HS-27A (cell line): ENCODE data around the gene TAAR9.

Experiments used
- DNase-seq: peaks from one replicate; pipeline ENCODE4 v3.0.0-alpha.2; 2012; ENCODE audit warnings: low read depth, missing footprints

Gene TAAR9, protein sequence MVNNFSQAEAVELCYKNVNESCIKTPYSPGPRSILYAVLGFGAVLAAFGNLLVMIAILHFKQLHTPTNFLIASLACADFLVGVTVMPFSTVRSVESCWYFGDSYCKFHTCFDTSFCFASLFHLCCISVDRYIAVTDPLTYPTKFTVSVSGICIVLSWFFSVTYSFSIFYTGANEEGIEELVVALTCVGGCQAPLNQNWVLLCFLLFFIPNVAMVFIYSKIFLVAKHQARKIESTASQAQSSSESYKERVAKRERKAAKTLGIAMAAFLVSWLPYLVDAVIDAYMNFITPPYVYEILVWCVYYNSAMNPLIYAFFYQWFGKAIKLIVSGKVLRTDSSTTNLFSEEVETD

DNA sequence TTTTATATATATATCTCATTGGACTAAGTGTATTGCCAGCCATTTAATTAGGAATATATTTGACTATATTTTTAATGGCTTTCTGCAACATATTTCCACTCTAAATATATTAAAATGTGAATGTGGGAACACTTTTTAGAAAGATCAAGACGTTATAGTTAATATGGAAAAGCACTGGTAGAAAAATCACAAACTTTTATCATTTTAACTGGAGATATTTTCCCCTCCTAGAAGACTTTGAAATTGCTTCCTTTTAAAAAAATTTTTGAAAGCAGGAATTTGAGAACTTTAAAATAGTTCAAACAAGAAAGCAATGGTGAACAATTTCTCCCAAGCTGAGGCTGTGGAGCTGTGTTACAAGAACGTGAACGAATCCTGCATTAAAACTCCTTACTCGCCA lies at the start of gene TAAR9:
Gene TAAR9 (plus strand): TSS at position 301 of the 400 bp plus-strand sequence. CDS start 13 bp downstream, at position 314.
- DNase-seq: no peak

DNA sequence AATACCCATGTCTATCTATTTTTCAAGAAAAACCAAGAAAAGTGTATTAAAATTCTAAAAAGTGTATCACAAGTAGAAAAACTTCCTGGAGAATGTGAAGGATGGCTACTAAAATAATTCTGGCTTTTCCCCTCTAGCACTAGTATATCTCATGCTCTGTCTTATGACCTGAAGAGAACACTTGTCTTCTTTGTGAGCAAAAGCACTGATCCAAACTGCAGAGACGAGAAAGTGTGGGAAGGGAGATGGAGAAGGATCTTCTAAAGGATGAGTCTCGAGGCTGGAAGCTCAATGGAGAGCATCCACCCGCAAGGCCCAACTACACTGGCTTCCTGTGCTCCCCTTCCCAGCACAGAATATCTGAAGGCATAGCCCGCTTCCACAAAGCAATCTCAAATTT lies 48.7 kb upstream of the TAAR9 start:
- no peak for DNase-seq

DNA sequence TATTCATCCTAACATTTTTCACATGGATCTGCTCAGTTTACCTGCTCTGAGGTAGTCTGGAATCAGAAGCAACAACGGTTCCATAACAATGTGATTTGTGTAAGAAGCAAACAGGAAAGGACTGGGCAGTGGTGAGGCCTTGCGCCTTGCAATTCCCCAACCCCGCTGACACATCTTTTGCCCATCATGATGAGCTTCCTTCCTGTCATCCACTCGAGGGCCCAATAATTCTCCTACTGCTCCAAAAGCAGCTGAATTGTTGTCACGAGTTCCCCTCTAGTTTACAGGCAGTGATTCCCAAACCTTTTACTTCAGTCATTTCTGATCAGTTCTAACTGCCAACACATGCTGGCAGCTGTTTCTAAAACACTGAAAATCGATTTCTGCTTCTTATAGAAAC lies 48.1 kb upstream of the TAAR9 start:
- DNase-seq: no peak

DNA sequence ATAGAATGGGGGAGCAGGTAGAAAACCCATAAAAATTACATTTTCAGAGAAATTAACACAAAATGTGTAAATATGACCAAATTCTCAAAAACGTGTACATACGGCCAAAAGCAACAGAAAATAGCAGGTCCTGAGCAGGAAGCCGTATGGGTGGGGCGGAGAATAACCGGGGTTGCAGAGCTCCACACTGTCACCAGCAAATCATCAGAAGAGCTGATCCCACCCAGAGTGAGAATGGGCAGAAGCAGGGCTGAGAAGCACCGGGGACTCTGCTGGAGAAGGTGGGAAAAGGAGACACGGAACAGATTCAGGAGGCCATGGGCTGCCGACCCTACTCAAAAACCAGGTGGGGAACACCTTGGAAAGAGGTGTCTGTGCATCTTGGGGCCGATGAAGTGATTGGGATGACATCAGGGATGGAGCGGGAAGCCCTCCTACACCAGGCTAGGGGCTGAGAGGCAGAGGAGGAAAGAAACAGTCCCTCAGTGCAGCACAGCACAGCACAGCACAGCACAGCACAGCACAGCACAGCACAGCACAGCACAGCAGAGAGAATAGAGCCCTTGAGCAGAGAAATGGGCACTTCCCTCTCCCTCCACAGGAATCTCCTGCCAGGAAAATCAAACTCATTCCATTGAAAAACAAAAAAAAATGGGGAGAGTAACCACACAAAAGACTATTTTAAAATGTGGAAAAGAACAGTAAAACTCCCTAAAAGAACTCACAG lies 47.4 kb upstream of the TAAR9 start:
- no peak for DNase-seq

DNA sequence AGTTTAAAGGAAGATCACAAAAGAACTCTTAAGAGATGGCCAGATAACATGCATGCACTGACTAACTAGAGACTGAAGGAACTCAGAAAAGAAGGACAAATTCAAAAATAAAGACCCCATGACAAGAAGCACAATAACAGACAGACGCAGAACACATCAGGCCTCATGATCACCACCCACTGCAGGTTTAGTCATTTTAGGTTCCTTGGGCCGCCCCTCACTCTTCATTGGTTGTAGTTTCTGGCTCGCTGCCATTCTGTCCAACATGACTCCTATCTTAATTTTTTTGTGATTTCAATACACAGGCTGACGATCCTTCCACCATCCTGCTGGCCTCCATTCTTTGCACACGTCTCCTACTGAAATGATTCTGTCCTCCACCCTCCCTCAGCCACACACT lies 46.8 kb upstream of the TAAR9 start:
- no peak for DNase-seq

DNA sequence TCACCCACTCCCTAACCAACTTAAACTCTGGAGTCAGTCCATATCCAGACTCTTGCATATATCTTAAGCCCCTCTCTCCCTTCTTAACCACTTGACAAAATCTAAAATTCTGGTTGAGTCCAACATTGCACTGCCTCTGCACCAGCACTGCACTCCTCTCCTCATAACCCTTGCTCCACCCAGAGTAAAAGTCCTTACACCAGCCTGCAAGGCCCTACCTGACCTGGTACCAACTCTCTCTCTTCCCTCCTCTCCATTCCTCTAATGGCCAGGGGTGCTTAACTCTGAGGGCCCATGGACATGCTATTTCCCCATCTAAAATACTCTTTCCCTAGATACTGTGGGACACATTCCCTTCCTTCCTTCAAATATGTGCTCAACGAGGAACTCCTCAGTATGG lies 46.2 kb upstream of the TAAR9 start:
- DNase-seq: no peak

DNA sequence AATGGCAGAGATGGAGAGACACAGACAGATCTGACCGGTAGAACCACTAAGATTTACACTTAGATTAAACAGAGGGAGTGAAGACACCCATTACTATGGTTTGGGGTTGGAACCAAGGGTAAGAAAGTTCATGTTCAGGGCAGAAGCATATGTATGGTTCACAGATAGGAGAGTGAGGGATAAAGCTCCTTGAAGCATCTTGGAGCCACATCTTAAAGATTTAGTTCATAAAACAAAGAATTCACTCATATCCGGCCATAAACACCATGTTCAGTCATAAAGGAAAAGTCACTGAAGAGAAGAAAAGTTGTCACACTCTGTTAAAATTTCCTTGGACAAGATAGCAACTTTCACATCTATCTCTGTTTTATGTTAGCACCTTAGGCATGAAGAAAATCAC lies 43.1 kb upstream of the TAAR9 start:
- no peak for DNase-seq

DNA sequence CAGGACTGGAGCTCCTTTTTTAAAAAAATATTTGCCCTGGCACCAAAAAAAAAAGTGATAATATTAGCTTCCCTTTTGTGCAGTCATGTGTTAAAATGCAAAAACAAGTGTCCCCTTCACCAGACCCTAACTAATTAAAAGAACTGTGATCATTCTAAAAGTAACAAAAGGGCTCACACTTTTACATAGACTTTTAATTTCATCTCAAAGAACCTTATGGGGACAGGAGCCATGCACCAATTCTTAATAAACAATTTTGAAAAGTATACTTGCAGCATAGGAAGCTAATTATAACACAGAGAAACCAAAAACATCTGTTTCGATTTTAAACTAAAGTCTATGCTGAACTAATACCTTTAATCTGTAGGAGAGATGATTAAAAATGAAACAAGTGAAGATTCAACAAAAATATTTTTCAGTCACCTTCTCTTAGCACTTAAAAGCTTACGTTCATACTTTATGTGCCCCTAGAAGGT lies 42.4 kb upstream of the TAAR9 start:
- no peak for DNase-seq

DNA sequence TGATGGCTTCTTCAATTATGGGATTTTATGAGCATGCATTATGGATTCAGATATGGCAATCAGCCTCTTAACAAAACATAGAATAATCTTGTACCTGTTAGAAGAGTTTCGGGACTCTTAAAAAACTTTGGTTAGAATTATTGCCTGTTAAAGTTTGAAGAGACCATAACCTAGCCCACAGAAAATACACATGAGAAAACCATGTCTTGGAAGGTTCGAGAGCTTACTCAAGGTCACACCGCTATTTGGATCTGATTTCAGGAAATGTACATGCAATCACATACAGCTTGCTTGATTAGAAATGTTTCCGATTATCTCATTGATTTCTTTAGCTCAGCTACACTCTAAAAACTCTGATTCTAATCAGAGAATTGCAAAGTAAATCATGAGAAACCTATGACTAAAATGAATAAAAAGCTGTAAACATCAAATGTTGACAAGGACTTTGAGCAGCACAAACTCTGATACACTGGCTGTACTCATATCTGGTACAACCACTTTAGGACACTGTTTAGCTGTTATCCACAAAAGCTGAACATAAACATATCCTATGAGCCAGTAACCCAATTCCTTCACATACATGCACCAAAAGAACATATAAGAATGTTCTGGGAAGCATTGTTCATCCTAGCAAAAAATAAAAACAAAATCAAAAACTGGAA lies 41.4 kb upstream of the TAAR9 start:
- DNase-seq: no peak

DNA sequence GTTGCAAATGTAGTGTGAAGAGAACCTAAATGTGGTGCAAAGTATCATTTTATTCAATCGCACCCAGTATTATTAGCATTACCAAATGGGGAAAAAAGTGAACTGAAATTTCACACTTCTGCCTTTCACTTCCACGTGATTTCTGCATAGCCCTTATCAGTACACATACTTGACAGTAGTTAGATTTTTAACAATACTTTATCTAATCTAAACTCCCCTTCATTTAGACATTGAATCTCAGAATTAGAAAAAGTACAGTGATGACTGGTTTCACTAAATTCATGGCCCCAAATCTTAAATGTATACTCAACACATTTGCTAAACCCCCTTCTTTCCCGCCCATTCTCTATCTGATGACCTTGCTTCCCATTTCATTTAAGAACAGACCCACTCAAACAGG lies 39.4 kb upstream of the TAAR9 start:
- no peak for DNase-seq

DNA sequence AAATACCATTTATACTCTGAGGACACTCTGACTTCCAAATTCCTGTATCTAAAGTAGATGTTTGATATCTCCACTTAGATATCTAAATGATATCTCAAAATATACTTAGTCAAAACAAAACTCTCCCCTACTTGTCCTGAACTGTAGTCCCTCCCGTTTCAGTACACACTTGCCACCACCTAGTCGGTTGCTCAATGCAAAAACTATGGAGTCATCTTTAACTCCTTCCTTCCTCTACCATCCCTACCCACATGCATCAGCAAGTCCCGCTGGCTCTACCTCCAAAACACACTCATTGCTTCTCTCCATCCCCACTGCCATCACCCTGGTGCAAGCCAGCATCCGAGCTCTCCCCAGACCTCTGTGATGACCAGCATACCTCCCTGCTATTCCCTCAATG lies 38.3 kb upstream of the TAAR9 start:
- DNase-seq: no peak

DNA sequence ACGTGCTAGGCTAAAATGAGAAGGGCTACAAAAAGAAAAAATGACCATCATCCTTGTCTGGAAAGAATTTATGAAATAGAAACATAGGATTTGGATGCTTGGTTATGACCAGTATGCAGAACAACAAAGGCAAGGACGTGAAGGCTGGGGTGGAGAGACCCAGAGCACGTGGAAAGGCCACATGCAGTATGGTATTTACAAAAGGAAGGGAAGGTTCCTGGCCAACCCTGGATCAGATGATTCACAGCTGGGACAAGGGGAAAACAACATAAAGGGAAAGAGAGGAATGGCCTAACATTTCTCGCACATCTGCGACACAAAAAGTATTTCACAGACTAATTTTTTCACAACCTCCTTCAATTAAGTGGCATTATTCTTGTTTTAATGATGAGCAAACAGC lies 33.3 kb upstream of the TAAR9 start:
- DNase-seq: no peak

DNA sequence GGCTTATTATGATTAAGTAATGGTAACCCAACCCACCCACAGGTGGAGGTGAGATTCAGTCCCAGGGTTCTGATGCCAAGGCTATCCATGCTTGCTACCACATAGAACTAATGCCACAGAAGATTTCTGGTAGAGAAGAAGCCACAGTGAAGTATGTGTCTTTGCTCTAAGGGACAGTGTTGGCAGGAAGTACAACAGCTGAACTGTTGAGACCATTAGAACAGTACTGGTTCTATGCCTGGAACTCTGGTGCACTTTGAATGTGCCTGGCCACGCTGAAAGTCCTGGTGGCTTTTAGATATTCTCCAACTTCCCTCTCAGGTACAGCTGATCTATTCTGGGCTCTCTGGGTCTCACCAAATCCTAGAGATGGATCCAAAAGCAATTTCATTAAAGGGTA lies 32.9 kb upstream of the TAAR9 start:
- DNase-seq: no peak

DNA sequence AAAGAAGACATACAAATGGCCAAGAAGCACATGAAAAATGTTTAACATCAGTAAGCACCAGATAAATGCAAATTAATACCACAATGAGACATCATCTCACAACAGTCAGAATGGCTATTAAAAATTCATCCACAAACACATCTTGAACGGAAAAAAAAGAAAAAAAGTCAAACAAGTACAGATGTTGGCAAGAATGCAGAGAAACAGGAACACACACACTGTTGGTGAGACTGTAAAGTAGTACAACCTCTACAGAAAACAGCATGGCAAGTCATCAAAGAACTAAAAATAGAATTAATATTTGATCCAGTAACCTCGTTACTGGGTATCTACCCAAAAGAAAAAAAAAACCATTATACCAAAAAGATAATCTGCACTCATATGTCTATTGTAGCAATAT lies 31.6 kb upstream of the TAAR9 start:
- DNase-seq: no peak

DNA sequence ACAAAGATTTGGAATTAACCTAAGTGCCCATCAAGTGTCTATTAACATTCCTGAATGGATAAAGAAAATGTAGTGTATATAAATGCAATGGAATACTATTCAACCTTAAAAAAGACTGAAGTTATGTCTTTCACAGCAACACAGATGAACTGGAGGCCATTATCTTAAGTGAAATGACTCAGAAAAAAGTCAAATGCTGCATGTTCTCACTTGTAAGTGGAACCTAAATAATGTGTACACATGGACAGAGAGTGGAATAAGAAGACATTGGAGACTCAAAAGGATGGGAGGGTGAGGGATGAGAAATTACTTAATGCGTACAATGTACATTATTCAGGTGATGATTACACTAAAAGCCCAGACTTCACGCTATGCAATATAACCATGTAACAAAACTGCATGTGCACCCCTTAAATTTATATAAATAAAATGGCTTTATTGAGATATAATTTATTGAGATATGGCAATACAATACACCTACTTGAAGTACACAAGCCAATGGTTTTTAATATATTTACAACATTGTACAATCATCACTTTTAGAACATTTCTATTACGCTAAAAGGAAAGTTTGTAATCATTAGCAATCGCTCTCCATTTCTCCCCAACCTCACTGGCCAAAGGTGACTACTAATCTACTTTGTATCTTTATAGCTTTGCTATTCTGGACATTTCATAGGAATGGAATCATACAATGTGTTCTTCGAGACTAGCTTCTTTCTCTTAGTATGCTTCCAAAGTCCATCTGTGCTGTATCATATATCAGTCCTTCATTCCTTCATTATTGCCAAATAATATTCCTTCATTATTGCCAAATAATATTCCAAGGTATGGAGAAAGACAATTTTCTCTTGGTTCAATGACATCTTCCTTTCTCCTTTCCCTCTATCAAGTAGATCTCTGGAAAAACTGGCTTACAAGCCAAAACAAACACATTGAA lies 30.9 kb upstream of the TAAR9 start:
- DNase-seq: no peak

DNA sequence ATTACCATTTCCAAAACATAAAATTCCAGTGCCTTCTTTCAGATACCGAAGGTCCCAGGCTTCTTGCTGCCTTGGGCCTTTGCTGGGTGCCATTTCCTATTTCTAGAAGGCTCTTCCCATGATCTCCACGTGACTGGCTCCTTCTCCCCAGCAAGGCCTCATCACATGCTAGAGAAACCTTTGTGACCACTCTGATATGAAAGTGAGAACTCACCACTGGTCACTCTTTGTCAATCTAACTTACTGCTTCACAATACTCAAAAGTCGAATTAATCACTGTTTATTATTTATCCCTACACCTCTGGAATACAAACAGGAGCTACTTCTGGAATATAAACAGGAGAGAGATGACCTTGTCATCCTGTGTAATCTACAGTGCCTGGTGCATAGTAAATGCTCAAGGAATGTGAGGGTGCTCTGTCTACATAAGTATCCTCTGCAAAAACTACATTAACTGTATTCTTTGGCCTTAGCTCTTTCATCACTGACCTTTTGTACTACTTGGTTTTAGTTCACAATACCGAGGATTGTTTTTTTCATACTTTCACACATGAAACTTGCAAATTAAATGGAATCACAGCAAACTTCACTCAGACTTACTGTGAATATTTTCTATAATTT lies 26.8 kb upstream of the TAAR9 start:
- no peak for DNase-seq

DNA sequence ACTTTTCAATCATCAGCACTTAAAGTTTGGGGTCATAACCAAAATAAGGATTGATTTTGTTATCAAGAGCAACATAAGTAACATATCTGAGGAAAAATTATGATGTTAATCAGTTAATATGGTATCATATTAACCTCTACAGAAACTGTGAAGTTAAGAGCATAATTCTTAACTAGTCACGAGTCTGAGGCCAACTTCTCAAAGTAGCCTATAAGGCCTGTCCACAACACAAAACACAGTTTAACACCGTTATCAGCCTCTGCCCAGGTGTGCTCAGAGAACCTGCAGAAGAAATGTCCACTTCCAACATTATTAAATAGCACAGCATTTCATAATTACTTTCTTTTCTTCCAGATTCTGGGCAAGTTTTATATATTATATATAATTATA lies 26.3 kb upstream of the TAAR9 start:
- DNase-seq: no peak

DNA sequence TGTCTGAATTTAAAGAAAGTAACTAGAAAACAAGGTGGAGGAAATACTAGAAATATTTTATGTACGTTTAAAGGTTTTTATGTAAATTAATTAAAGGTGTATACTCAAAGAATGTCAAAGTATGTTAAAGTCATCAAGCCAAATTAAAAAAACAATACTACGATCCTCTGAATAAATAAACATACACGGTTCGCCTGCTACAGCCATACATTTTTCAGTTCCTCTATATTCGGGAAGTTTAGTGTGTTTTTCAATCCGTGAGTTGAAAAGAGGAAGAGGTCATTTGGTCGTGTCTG lies 25.8 kb upstream of the TAAR9 start:
- no peak for DNase-seq

DNA sequence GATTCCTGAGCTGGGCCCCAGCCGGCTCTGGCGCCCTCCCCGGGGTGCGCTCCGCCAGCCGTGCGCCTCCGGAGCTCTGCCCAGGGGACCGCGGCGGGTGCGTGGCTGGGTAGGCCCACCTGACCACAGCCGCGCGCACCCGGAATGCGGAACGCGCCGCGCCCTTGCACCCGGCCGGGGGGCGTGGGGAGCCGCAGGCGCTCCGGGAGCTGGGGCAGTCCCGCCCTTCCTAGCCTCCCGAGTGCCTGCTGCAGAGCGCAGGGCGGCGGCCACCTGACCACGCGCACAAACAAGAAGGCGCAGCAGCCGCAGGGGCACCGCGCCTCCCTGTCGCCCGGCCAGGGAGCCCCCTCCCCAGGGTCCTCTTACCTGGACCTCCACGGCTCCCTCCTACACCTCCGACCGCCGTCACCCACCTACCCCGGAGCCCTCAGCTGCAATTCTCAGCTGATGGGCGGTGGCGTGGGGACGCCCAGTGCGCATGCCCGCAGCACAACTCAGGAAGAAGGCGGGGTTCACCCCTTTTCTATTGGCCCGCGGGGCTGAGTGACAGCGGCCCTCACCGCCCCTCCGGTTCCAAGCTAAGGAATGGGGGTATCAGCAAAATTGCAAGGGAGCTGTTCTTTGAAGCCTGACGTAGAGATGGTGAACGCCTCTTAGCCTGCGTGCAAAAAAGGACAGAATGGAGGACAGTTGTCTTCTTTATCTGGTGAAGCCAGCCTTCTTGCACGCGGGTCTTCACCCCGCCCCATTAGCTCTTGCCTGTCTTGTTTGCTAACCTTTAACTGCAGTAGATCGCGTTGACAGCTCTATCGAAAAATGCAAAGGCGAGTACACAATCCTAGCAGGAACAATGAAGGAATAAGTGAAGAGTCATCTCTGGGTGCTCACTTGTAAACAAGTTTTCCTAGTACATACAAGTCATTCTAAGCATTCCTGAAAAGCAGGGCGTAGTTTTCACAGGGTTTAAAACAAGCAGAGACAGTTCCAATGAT lies 25.1 kb upstream of the TAAR9 start, which contains the start of gene STX7:
Gene STX7 (minus strand): TSS at position 479 of the 995 bp plus-strand sequence. CDS start 9,586 bp downstream, outside the sequence.
- peak; percentile 74 for DNase-seq

DNA sequence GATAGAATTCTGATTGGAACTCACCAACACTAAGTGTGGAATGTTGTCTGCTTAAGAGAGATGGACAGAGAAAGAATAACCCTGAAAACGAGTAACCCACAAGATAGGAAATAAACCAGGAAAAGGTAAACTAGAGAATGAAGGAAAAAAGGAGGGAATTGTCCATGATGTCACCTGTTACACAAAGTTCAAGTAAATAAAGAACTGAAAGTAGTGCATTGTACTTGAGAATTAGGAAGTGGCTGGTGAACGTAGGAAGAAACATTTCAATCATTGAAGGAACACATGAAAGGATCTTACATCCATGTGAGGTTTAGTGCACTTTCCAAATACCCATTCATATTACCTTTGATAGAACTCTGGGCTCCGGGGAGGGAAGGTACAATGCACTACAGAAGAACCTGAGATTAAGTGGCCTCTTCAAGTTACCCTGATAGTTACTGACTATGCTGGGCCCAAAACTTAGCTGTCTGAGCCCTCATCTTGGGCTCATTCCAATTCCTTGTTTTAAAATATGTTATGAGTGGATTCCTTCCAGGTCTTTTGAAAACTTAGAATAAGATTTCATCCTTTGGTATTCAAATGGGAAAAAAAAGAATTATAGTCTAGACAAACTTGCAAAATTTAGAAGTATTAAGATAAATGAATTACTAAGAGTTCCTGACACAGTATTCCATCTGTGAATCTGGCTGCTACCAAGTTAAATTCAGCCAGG lies 24.1 kb upstream of the TAAR9 start:
- no peak for DNase-seq
